MCF 10A (cell line): ENCODE data around the gene GAGE12J. TPM values are rescaled to one million over a fixed set of nuclear protein-coding genes. Genes with fewer than 3 reads are reported as not detected.
"Not testable (repeated sequence)": the region's sequence is repeated elsewhere in the genome, so short reads cannot be mapped to it uniquely, and the experiment has no call there.

Experiments
- BruUV-seq: library from RNA; stranded (reverse); fragments of 400-500 nt; replicated peaks from 2 replicates; lab custom pipeline; 2021; lab: Mats Ljungman, UMichigan
- CTCF ChIA-PET: fragments of 300-600 bp; sonication (Branson Sonifier 250); formaldehyde crosslinking; extraction: SDS; loops from one replicate; lab custom pipeline; 2021; ENCODE audit warnings: antibody characterized with exemption, inconsistent platforms; lab: Yijun Ruan, JAX
- POLR2A ChIA-PET: fragments of 300-600, 350-650 bp; sonication (Branson Sonifier 250); formaldehyde crosslinking; extraction: SDS; loops from one replicate; lab custom pipeline; 2020; ENCODE audit warnings: antibody characterized with exemption, inconsistent platforms; lab: Yijun Ruan, JAX
- DNase-seq: peaks from one replicate; pipeline ENCODE4 v3.0.0-alpha.2; 2018; ENCODE audit not compliant: unreplicated experiment
- H3K27ac Mint-ChIP-seq: one replicate; pipeline ENCODE4 v1.8.0; 2022; ENCODE audit warnings: mild to moderate bottlenecking, low read depth, mixed read lengths; ENCODE audit not compliant: unreplicated experiment
- H3K27me3 Mint-ChIP-seq: one replicate; pipeline ENCODE4 v1.8.0; 2022; ENCODE audit warnings: mixed read lengths; ENCODE audit not compliant: insufficient read depth, unreplicated experiment
- H3K36me3 Mint-ChIP-seq: one replicate; pipeline ENCODE4 v1.8.0; 2022; ENCODE audit warnings: mild to moderate bottlenecking, moderate library complexity, mixed read lengths; ENCODE audit not compliant: insufficient read depth, unreplicated experiment
- H3K4me1 Mint-ChIP-seq: one replicate; pipeline ENCODE4 v1.8.0; 2022; ENCODE audit warnings: mixed read lengths; ENCODE audit not compliant: insufficient read depth, unreplicated experiment
- H3K4me3 Mint-ChIP-seq: one replicate; pipeline ENCODE4 v1.8.0; 2022; ENCODE audit warnings: mild to moderate bottlenecking, moderate library complexity, mixed read lengths; ENCODE audit not compliant: unreplicated experiment
- H3K9me3 Mint-ChIP-seq: one replicate; pipeline ENCODE4 v1.8.0; 2022; ENCODE audit warnings: mixed read lengths; ENCODE audit not compliant: unreplicated experiment
- intact Hi-C: fragments of 100-400 bp; cut with micrococcal nuclease; formaldehyde crosslinking; loops from 2 replicates; pipeline ENCODE4 v1.14.1; 2022
- total RNA-seq: library from RNA; stranded (reverse); gene quantifications from 2 replicates; pipeline ENCODE4 v1.2.3, GENCODE V29; 2022
- TF ChIP-seq, protein P1 (sequence below): fragments of 200-600 bp; IDR thresholded peaks from one replicate; pipeline ENCODE4 v1.8.0; 2022; ENCODE audit warnings: antibody characterized with exemption, mild to moderate bottlenecking; ENCODE audit not compliant: unreplicated experiment

GAGE12J gene
- total RNA-seq, 1 experiment from 2014 or later, result not detected

- H3K27me3 Mint-ChIP-seq, result peaks cover 13% of the 10 kb centered on the region
- H3K36me3 Mint-ChIP-seq, result no peaks in the 10 kb centered on the region
- no peak for DNase-seq
- no TSS peak for BruUV-seq
- intact Hi-C loops, result no loop called here
- H3K27ac Mint-ChIP-seq, result peak overlapping the region; percentile 77
- no peaks in the 10 kb centered on the region for H3K9me3 Mint-ChIP-seq
- CTCF ChIA-PET, result no interaction called here
- TF ChIP-seq, protein P1, sequence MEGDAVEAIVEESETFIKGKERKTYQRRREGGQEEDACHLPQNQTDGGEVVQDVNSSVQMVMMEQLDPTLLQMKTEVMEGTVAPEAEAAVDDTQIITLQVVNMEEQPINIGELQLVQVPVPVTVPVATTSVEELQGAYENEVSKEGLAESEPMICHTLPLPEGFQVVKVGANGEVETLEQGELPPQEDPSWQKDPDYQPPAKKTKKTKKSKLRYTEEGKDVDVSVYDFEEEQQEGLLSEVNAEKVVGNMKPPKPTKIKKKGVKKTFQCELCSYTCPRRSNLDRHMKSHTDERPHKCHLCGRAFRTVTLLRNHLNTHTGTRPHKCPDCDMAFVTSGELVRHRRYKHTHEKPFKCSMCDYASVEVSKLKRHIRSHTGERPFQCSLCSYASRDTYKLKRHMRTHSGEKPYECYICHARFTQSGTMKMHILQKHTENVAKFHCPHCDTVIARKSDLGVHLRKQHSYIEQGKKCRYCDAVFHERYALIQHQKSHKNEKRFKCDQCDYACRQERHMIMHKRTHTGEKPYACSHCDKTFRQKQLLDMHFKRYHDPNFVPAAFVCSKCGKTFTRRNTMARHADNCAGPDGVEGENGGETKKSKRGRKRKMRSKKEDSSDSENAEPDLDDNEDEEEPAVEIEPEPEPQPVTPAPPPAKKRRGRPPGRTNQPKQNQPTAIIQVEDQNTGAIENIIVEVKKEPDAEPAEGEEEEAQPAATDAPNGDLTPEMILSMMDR, result no peak
- H3K4me1 Mint-ChIP-seq, result peaks cover 15% of the 10 kb centered on the region
- POLR2A ChIA-PET, result no interaction called here
- peak overlapping the region; percentile 41 for H3K4me3 Mint-ChIP-seq
These were observed 12.3 kb upstream of the GAGE12J start for GRCh38 chrX:49309401-49309981.

DNA sequence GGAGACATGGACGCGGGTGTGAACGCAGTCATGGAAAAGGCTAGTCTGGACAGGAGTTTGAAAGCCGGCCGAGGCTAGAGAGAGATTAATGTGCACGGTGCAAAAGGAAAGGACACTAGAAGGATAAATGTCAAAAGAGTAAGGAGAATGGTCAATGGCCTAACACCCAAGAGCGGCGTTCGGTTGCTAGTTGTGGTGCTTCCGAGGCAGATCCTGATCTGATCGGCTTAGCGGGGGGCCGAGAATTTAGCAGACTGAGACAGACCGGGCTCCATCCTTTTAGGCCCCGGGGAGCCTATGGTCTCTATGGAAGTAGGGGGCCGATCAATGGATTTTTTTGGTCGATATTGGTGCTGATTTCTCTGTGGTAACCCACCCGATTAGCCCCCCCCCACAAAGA is 11.5 kb upstream of the GAGE12J start:
- Mint-ChIP-seq H3K9me3 (no peaks in the 10 kb centered on the region), H3K4me3 (no peak overlapping the region), H3K27ac (no peak overlapping the region), H3K36me3 (no peaks in the 10 kb centered on the region), H3K4me1 (peaks cover 15% of the 10 kb centered on the region), H3K27me3 (peaks cover 14% of the 10 kb centered on the region)
- intact Hi-C loops, result no loop called here
- TF ChIP-seq, protein P1, result no peak
- BruUV-seq, result no TSS peak
- DNase-seq, result no peak
- ChIA-PET POLR2A (no interaction called here), CTCF (no interaction called here)

DNA sequence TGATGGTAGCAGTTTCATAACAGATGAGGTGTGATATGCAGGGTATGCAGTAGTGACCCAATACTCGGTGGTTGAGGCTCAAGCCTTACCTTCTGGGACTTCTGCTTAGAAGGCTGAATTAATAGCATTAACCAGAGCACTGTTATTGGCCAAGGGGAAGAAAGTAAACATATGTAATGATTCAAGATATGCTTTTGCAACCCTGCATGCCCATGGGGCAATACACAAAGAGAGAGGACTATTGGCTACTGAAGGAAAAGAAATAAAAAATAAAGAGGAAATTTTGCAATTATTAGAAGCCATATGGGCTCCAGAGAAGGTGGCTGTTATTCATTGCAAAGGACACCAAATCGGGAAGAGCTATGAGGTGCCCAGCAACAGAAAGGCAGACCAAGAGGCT is 9.7 kb upstream of the GAGE12J start:
- Mint-ChIP-seq H3K36me3 (no peaks in the 10 kb centered on the region), H3K27ac (no peak overlapping the region), H3K9me3 (no peaks in the 10 kb centered on the region), H3K4me3 (no peak overlapping the region), H3K4me1 (peaks cover 15% of the 10 kb centered on the region), H3K27me3 (peaks cover 27% of the 10 kb centered on the region)
- ChIA-PET CTCF (no interaction called here), POLR2A (no interaction called here)
- TF ChIP-seq, protein P1, result no peak
- intact Hi-C loops, result no loop called here
- no TSS peak for BruUV-seq
- no peak for DNase-seq

- H3K4me3 Mint-ChIP-seq, result no peak overlapping the region
- no peak for DNase-seq
- intact Hi-C loops, result no loop called here
- ChIA-PET POLR2A (no interaction called here), CTCF (no interaction called here)
- no peaks in the 10 kb centered on the region for H3K9me3 Mint-ChIP-seq
- H3K27me3 Mint-ChIP-seq, result peaks cover 15% of the 10 kb centered on the region
- H3K4me1 Mint-ChIP-seq, result no peaks in the 10 kb centered on the region
- BruUV-seq, result no TSS peak
- H3K36me3 Mint-ChIP-seq, result no peaks in the 10 kb centered on the region
- no peak overlapping the region for H3K27ac Mint-ChIP-seq
- TF ChIP-seq, protein P1, result no peak
These were observed 5.8 kb upstream of the GAGE12J start for GRCh38 chrX:49316085-49316484.

DNA sequence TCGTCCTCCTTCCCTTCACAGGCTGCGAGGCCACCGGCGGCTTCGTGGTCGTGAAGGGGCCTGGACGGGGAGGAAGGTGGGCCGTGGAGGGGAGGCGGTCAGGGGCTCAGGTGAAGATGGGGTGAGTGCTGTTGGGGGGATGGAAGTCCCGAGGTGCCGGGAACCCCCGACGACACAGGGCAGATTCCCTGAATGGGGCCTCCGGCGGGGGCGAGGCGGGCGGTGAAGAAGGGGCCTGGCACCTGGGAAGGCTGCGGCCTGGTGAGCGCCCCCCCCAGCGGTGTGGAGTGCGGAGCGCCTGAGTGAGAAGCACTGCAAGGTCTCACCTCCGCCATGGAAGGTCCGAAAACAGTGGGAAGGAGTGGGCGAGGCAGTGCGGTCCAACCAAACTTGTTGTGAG is 429 bp downstream of the GAGE12J start:
- intact Hi-C loops, H3K27me3 Mint-ChIP-seq, H3K27ac Mint-ChIP-seq, H3K9me3 Mint-ChIP-seq, H3K36me3 Mint-ChIP-seq, BruUV-seq, CTCF ChIA-PET, POLR2A ChIA-PET, H3K4me1 Mint-ChIP-seq, DNase-seq, H3K4me3 Mint-ChIP-seq: not testable (repeated sequence)

DNA sequence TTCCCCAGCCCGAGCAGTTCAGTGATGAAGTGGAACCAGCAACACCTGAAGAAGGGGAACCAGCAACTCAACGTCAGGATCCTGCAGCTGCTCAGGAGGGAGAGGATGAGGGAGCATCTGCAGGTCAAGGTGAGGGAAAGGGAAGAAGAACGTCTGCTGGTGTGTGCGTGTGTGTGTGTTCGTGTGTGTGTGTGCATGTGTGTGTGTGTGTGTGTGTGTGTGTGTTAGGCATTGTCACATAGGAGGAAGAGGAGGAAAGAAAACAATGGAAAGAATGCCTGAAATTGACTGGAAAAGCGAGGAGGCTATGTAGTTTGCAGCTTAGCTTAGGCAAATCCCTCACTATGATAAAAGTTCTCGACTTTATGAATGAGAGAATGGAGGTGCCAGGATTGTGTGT is 1.9 kb downstream of the GAGE12J start:
- H3K4me1 Mint-ChIP-seq, H3K36me3 Mint-ChIP-seq, H3K4me3 Mint-ChIP-seq, intact Hi-C loops, CTCF ChIA-PET, H3K9me3 Mint-ChIP-seq, DNase-seq, POLR2A ChIA-PET, BruUV-seq, H3K27me3 Mint-ChIP-seq, H3K27ac Mint-ChIP-seq: not testable (repeated sequence)
